ENCODE results near the gene CCL18. TPM values are rescaled to one million over a fixed set of nuclear protein-coding genes. Genes with fewer than 3 reads are reported as not detected.

Gene CCL18
- total and polyA plus RNA-seq, 2 of the 8 experiments (the other 6 are each of a cell fraction or from before 2014, with no cell fraction given), result not detected

- no peak overlapping the region for H2BK15ac ChIP-seq (ENCODE audit: low read length)
- no peak for DNase-seq (ENCODE audit: low read depth in 1 of 2, low spot score in 2 of 2)
- H3K14ac ChIP-seq (ENCODE audit: insufficient read length), result no peak overlapping the region
- H4K8ac ChIP-seq (ENCODE audit: extremely low read depth, insufficient read depth, low read length), result no peak overlapping the region
- H3K23ac ChIP-seq (ENCODE audit: insufficient read length), result no peak overlapping the region
- no peak overlapping the region for H2BK12ac ChIP-seq (ENCODE audit: low read depth, low read length)
- H3K56ac ChIP-seq (replicated peaks; ENCODE audit: insufficient read length, low read depth, low read length), result no peak overlapping the region
- H3K9me3 ChIP-seq (ENCODE audit: insufficient read depth in 2 of 2, low read depth in 1 of 2, low read length in 1 of 2), result no peaks in the 10 kb centered on the region
- H3K36me3 ChIP-seq (ENCODE audit: control insufficient read depth in 2 of 4, insufficient read depth in 4 of 4, low read length in 3 of 4), result no peaks in the 10 kb centered on the region
- POLR2A ChIA-PET (ENCODE audit: partially characterized antibody), result no interaction called here
- H3K23me2 ChIP-seq (ENCODE audit: low read depth, low read length), result no peaks in the 10 kb centered on the region
- H3K27ac ChIP-seq (ENCODE audit: low read depth, low read length), result no peak overlapping the region
- H4K20me1 ChIP-seq (replicated peaks in 1 of 2; ENCODE audit: control insufficient read depth in 1 of 2, insufficient read depth in 2 of 2, low read length in 2 of 2), result no peaks in the 10 kb centered on the region
- H2BK5ac ChIP-seq (ENCODE audit: low read depth, low read length), result no peak overlapping the region
- no peak overlapping the region for H4K5ac ChIP-seq (ENCODE audit: insufficient read length, low read depth, low read length)
- no peaks in the 10 kb centered on the region for H3K4me1 ChIP-seq (replicated peaks in 1 of 4; ENCODE audit: control insufficient read depth in 3 of 4, insufficient read depth in 4 of 4, low read length in 3 of 4)
- CTCF ChIA-PET (ENCODE audit: partially characterized antibody), result interaction anchor here (1.1 to 1.3 kb wide), 2 partner anchors 11 to 14 kb away, joined by 4 to 5 read pairs; no protein-coding TSS in a partner anchor
- no peak overlapping the region for H3K4me3 ChIP-seq (ENCODE audit: extremely low read depth in 1 of 4, insufficient read depth in 2 of 4, low read depth in 3 of 4, low read length in 4 of 4)
- no peak overlapping the region for H2BK20ac ChIP-seq (ENCODE audit: low read length)
- no peak for FAIRE-seq
- no peak overlapping the region for H2AK5ac ChIP-seq (ENCODE audit: low read depth, low read length)
- no peak overlapping the region for H2AFZ ChIP-seq (ENCODE audit: low read length)
- H2BK120ac ChIP-seq (replicated peaks; ENCODE audit: low read depth, low read length), result no peak overlapping the region
- H3K4me2 ChIP-seq (ENCODE audit: insufficient read depth in 1 of 2, low read depth in 2 of 2, low read length in 2 of 2), result no peak overlapping the region
- 91% methylated on average over 1 of the region's 1 CpG; no CpG with 5 or more reads in 1 of the 2 experiments for WGBS, 2 experiments (ENCODE audit: extremely low coverage in 1 of 2, insufficient coverage in 1 of 2, insufficient read length in 1 of 2, insufficient replicate concordance in 2 of 2, low coverage in 1 of 2, low lambda C conversion rate in 2 of 2, missing lambda C conversion rate in 1 of 2)
- no peaks in the 10 kb centered on the region for H3K79me2 ChIP-seq (ENCODE audit: control insufficient read depth in 1 of 2, insufficient read depth in 2 of 2, low read length in 2 of 2)
- H3K18ac ChIP-seq (ENCODE audit: extremely low read depth, low read length), result no peak overlapping the region
- H3K79me1 ChIP-seq (ENCODE audit: low read depth, low read length), result no peaks in the 10 kb centered on the region
- H3K4ac ChIP-seq (replicated peaks; ENCODE audit: insufficient read length, low read depth, low read length), result no peak overlapping the region
- H3K27me3 ChIP-seq (replicated peaks in 1 of 4; ENCODE audit: control insufficient read depth in 3 of 4, extremely low read depth in 1 of 4, insufficient read depth in 3 of 4, low read length in 3 of 4), result no peaks in the 10 kb centered on the region
- no peak overlapping the region for H3K9ac ChIP-seq (replicated peaks in 1 of 4; ENCODE audit: extremely low read depth in 1 of 4, low read depth in 3 of 4, low read length in 3 of 4)
- no peak overlapping the region for H4K91ac ChIP-seq (replicated peaks; ENCODE audit: insufficient read length, low read length)
- TF ChIP-seq EGR1 (IDR thresholded peaks at IDR 0.05; ENCODE audit: borderline replicate concordance, low read depth, low read length) (no peak), RFX5 (IDR thresholded peaks at IDR 0.05; ENCODE audit: borderline replicate concordance, low read depth, low read length) (no peak), TAF7 (optimal IDR thresholded peaks at IDR 0.05; ENCODE audit: borderline replicate concordance, low read depth, low read length) (no peak), GABPA (IDR thresholded peaks at IDR 0.05; ENCODE audit: borderline replicate concordance, insufficient read depth, low read length) (no peak), CREB1 (IDR thresholded peaks at IDR 0.05) (no peak), PHF8 (conservative IDR thresholded peaks at IDR 0.05; ENCODE audit: low read depth, low read length) (no peak), USF2 (IDR thresholded peaks at IDR 0.05; ENCODE audit: low read length) (no peak), JUN (IDR thresholded peaks at IDR 0.05; ENCODE audit: low read depth, low read length) (no peak), ZNF274 (IDR thresholded peaks at IDR 0.05; ENCODE audit: borderline replicate concordance, extremely low read depth, low read length) (no peak), NRF1 (IDR thresholded peaks at IDR 0.05; ENCODE audit: low read depth, low read length) (no peak), CBX5 (IDR thresholded peaks at IDR 0.05; ENCODE audit: low read depth, low read length) (no peak), KDM1A (IDR thresholded peaks at IDR 0.05; ENCODE audit: borderline replicate concordance, low read length) (no peak), SP4 (IDR thresholded peaks at IDR 0.05; ENCODE audit: low read length) (no peak), ATF3 (IDR thresholded peaks at IDR 0.05; ENCODE audit: insufficient read depth, low read depth, low read length) (no peak)
Measured at GRCh38 chr17:36086791-36087190, 22.7 kb downstream of the CCL18 start.

Data from H1 (cell line).